GM21619 (cell line): ENCODE data around the gene VPS39.

ENCODE experiments used
- ATAC-seq: cut with Tn5 transposase; IDR thresholded peaks from one replicate; pipeline ENCODE4 v1.9.1; 2021; ENCODE audit not compliant: unreplicated experiment

VPS39 gene

GRCh38 chr15:42131826-42132806, 76.0 kb downstream of the VPS39 start:
- ATAC-seq, result no peak

- no peak for ATAC-seq
These were observed 77.1 kb downstream of the VPS39 start for GRCh38 chr15:42131006-42131405.

GRCh38 chr15:42130246-42130986, 77.7 kb downstream of the VPS39 start:
- ATAC-seq, result no peak

- no peak for ATAC-seq
These were observed 78.7 kb downstream of the VPS39 start for GRCh38 chr15:42129364-42129763.

- no peak for ATAC-seq
These were observed 79.6 kb downstream of the VPS39 start for GRCh38 chr15:42128476-42128875.

GRCh38 chr15:42123546-42123945, 84.6 kb downstream of the VPS39 start:
- no peak for ATAC-seq

GRCh38 chr15:42121682-42122081, 86.4 kb downstream of the VPS39 start:
- ATAC-seq, result no peak

GRCh38 chr15:42121021-42121420, 87.1 kb downstream of the VPS39 start:
- ATAC-seq, result no peak

GRCh38 chr15:42120285-42120684, 87.8 kb downstream of the VPS39 start:
- ATAC-seq, result no peak

- no peak for ATAC-seq
These were observed 88.7 kb downstream of the VPS39 start for GRCh38 chr15:42119446-42119760.

- ATAC-seq, result no peak
These were observed 89.3 kb downstream of the VPS39 start for GRCh38 chr15:42118650-42119445.

GRCh38 chr15:42111924-42112323, 96.2 kb downstream of the VPS39 start:
- ATAC-seq, result no peak

GRCh38 chr15:42110367-42110766, 97.7 kb downstream of the VPS39 start:
- no peak for ATAC-seq

GRCh38 chr15:42108806-42109205, 99.3 kb downstream of the VPS39 start:
- ATAC-seq, result no peak
